ENCODE data around the gene MAP2K5. TPM values are rescaled to one million over a fixed set of nuclear protein-coding genes. Genes with fewer than 3 reads are reported as not detected.

The MAP2K5 gene
- total and polyA plus RNA-seq, 9 of the 15 experiments (the other 6 are each of a cell fraction or from before 2014, with no cell fraction given), result 0.41 to 16.5 (median 7.5) TPM

- TF ChIP-seq TCF7 (IDR thresholded peaks at IDR 0.05; ENCODE audit: borderline replicate concordance) (no peak), ELF2 (CRISPR knock-in tag; IDR thresholded peaks at IDR 0.05) (no peak), ZC3H11A (IDR thresholded peaks at IDR 0.05; ENCODE audit: low read depth, low read length) (no peak), SOX6 (IDR thresholded peaks at IDR 0.05) (0 out of 2 replicates have a peak, but pooled peaks have one; percentile 20), EWSR1 (IDR thresholded peaks at IDR 0.05; ENCODE audit: borderline replicate concordance, low read depth, partially characterized antibody) (no peak), ZNF589 (CRISPR knock-in tag; IDR thresholded peaks at IDR 0.05; ENCODE audit: low read depth) (no peak), CREM (IDR thresholded peaks at IDR 0.05; ENCODE audit: low read depth) (no peak), ATF4 (CRISPR knock-in tag; IDR thresholded peaks at IDR 0.05) (no peak), HDAC3 (IDR thresholded peaks at IDR 0.05; ENCODE audit: borderline replicate concordance, partially characterized antibody) (no peak), ZFP36 (IDR thresholded peaks at IDR 0.05; ENCODE audit: low read depth, low read length, partially characterized antibody) (no peak), TBL1XR1 (IDR thresholded peaks at IDR 0.05; ENCODE audit: low read length in 2 of 2) (no peak), NCOA2 (IDR thresholded peaks at IDR 0.05; ENCODE audit: partially characterized antibody in 2 of 2) (no peak), KLF16 (IDR thresholded peaks at IDR 0.05) (no peak)
- TF ChIP-seq, protein P1, sequence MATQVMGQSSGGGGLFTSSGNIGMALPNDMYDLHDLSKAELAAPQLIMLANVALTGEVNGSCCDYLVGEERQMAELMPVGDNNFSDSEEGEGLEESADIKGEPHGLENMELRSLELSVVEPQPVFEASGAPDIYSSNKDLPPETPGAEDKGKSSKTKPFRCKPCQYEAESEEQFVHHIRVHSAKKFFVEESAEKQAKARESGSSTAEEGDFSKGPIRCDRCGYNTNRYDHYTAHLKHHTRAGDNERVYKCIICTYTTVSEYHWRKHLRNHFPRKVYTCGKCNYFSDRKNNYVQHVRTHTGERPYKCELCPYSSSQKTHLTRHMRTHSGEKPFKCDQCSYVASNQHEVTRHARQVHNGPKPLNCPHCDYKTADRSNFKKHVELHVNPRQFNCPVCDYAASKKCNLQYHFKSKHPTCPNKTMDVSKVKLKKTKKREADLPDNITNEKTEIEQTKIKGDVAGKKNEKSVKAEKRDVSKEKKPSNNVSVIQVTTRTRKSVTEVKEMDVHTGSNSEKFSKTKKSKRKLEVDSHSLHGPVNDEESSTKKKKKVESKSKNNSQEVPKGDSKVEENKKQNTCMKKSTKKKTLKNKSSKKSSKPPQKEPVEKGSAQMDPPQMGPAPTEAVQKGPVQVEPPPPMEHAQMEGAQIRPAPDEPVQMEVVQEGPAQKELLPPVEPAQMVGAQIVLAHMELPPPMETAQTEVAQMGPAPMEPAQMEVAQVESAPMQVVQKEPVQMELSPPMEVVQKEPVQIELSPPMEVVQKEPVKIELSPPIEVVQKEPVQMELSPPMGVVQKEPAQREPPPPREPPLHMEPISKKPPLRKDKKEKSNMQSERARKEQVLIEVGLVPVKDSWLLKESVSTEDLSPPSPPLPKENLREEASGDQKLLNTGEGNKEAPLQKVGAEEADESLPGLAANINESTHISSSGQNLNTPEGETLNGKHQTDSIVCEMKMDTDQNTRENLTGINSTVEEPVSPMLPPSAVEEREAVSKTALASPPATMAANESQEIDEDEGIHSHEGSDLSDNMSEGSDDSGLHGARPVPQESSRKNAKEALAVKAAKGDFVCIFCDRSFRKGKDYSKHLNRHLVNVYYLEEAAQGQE (IDR thresholded peaks at IDR 0.05; ENCODE audit: borderline replicate concordance), result peak; percentile 80; the same call in 1 of the 2 replicates
- TF ChIP-seq, protein P1 (CRISPR knock-in tag; IDR thresholded peaks at IDR 0.05; ENCODE audit: low read depth), result no peak
Observed at GRCh38 chr15:67501177-67501835, 41.2 kb upstream of the MAP2K5 start (continued).
